Upper lobe of right lung (tissue), 1 donor: ENCODE results near the gene TENT4B. TPM values are rescaled to one million over a fixed set of nuclear protein-coding genes. Genes with fewer than 3 reads are reported as not detected.

ENCODE experiments used
- ATAC-seq: fragments of 200-7000 bp; cut with Tn5 transposase; one replicate; pipeline ENCODE4 v1.9.1; 2020; ENCODE audit warnings: mild to moderate bottlenecking, moderate library complexity
- DNase-seq: peaks from one replicate; pipeline ENCODE4 v3.0.0-alpha.2; 2020
- H3K27ac ChIP-seq: fragments of 200-600 bp; one replicate; pipeline ENCODE4 v1.8.0; 2022
- H3K27me3 ChIP-seq: fragments of 200-600 bp; one replicate; pipeline ENCODE4 v1.8.0; 2022; ENCODE audit warnings: mild to moderate bottlenecking
- H3K36me3 ChIP-seq: fragments of 200-600 bp; one replicate; pipeline ENCODE4 v1.8.0; 2022
- H3K4me1 ChIP-seq: fragments of 200-600 bp; one replicate; pipeline ENCODE4 v1.8.0; 2022
- H3K4me3 ChIP-seq: fragments of 200-600 bp; one replicate; pipeline ENCODE4 v1.8.0; 2022; ENCODE audit warnings: mild to moderate bottlenecking
- H3K9me3 ChIP-seq: fragments of 200-600 bp; one replicate; pipeline ENCODE4 v1.8.0; 2022
- CTCF ChIP-seq: fragments of 200-600 bp; IDR thresholded peaks from one replicate; pipeline ENCODE4 v1.8.0; 2022; ENCODE audit warnings: antibody characterized with exemption
- intact Hi-C: fragments of 100-400 bp; cut with DNase I; formaldehyde crosslinking; loops from one replicate; pipeline ENCODE4 v1.11.0; 2022
- total RNA-seq: library from RNA; stranded (reverse); fragmentation: NEBNext Ultra II Directional; extraction: Animal tissue kit (Norgen Biotek cat#: 25700); gene quantifications from one replicate; pipeline ENCODE4 v1.2.1, GENCODE V29; 2021
- donor health status: DM: no; HTN: yes; CAD: no; lungs with severe emphysema.

Gene TENT4B
- total RNA-seq, 1 donor from 2014 or later, result 13.3 TPM

- Histone ChIP-seq H3K9me3 (no peaks in the 10 kb centered on the region), H3K36me3 (no peaks in the 10 kb centered on the region), H3K27ac (peak overlapping the region; percentile 42), H3K4me3 (peak overlapping the region; percentile 82), H3K27me3 (no peaks in the 10 kb centered on the region), H3K4me1 (peaks cover 34% of the 10 kb centered on the region)
- TF ChIP-seq CTCF, result no peak
- intact Hi-C loops, result no loop called here
- DNase-seq (no peak), ATAC-seq (no peak)
These were observed 2.8 kb downstream of the TENT4B start for GRCh38 chr16:50155925-50156324.

GRCh38 chr16:50156590-50156989, 3.5 kb downstream of the TENT4B start:
- Histone ChIP-seq H3K9me3 (no peaks in the 10 kb centered on the region), H3K27me3 (no peaks in the 10 kb centered on the region), H3K36me3 (no peaks in the 10 kb centered on the region), H3K4me3 (no peak overlapping the region), H3K4me1 (peaks cover 39% of the 10 kb centered on the region), H3K27ac (no peak overlapping the region)
- intact Hi-C loops, result no loop called here
- DNase-seq (no peak), ATAC-seq (no peak)
- no peak for TF ChIP-seq CTCF

- TF ChIP-seq CTCF, result no peak
- intact Hi-C loops, result no loop called here
- H3K4me3 ChIP-seq, result no peak overlapping the region
- H3K36me3 ChIP-seq, result no peaks in the 10 kb centered on the region
- peaks cover 32% of the 10 kb centered on the region for H3K4me1 ChIP-seq
- no peak for ATAC-seq
- DNase-seq, result no peak
- no peaks in the 10 kb centered on the region for H3K9me3 ChIP-seq
- H3K27me3 ChIP-seq, result no peaks in the 10 kb centered on the region
- H3K27ac ChIP-seq, result no peak overlapping the region
These were observed 7.5 kb downstream of the TENT4B start for GRCh38 chr16:50160495-50161164.

- TF ChIP-seq CTCF, result no peak
- no peak overlapping the region for H3K4me3 ChIP-seq
- no peaks in the 10 kb centered on the region for H3K9me3 ChIP-seq
- H3K27ac ChIP-seq, result no peak overlapping the region
- H3K4me1 ChIP-seq, result peaks cover 19% of the 10 kb centered on the region
- no peaks in the 10 kb centered on the region for H3K27me3 ChIP-seq
- intact Hi-C loops, result no loop called here
- no peaks in the 10 kb centered on the region for H3K36me3 ChIP-seq
- DNase-seq (no peak), ATAC-seq (no peak)
These were observed 8.8 kb downstream of the TENT4B start for GRCh38 chr16:50161950-50162349.

GRCh38 chr16:50165473-50165872, 12.4 kb downstream of the TENT4B start:
- TF ChIP-seq CTCF, result no peak
- Histone ChIP-seq H3K27me3 (no peaks in the 10 kb centered on the region), H3K36me3 (no peaks in the 10 kb centered on the region), H3K4me3 (no peak overlapping the region), H3K9me3 (no peaks in the 10 kb centered on the region), H3K4me1 (peaks cover 17% of the 10 kb centered on the region), H3K27ac (no peak overlapping the region)
- intact Hi-C loops, result no loop called here
- DNase-seq (no peak), ATAC-seq (no peak)
